ENCODE measurements around the gene TNFRSF19. TPM values are rescaled to one million over a fixed set of nuclear protein-coding genes. Genes with fewer than 3 reads are reported as not detected.
A peak's percentile ranks its signal among the peaks of the same experiment; 100 is the strongest.

Gene TNFRSF19
- total RNA-seq, 2 experiments from 2014 or later, result not detected

- Mint-ChIP-seq H3K36me3 (ENCODE audit: low read depth) (no peaks in the 10 kb centered on the region), H3K4me1 (ENCODE audit: low read depth) (no peaks in the 10 kb centered on the region), H3K27me3 (no peaks in the 10 kb centered on the region), H3K27ac (no peak overlapping the region), H3K9me3 (peaks cover 3% of the 10 kb centered on the region), H3K4me3 (no peak overlapping the region)
- TF ChIP-seq CTCF (IDR thresholded peaks at IDR 0.05), result no peak
- Histone ChIP-seq H3K36me3 (ENCODE audit: insufficient read depth, low read length) (no peaks in the 10 kb centered on the region), H3K9me3 (ENCODE audit: control insufficient read depth in 1 of 2, insufficient read depth in 1 of 2, low read length in 2 of 2) (no peaks in the 10 kb centered on the region), H3K4me3 (ENCODE audit: low read length) (no peak overlapping the region), H3K4me1 (ENCODE audit: insufficient read depth, low read length) (no peaks in the 10 kb centered on the region), H3K27me3 (ENCODE audit: control insufficient read depth in 1 of 2, insufficient read depth in 2 of 2, low read length in 2 of 2) (peaks cover 0 to 1% of the 10 kb centered on the region in 2 experiments), H3K27ac (ENCODE audit: low read depth in 1 of 2, low read length in 2 of 2) (no peak overlapping the region)
- ChIA-PET POLR2A (no interaction called here), CTCF (interaction anchor here (0.7 kb wide), 1 partner anchor 54 kb away, joined by 3 read pairs; no protein-coding TSS in a partner anchor)
- DNase-seq, result no peak
- intact Hi-C loops (cut with DNase I, micrococcal nuclease), result loop anchor here in 1 of 2 experiments (5.0 kb wide), 1 partner anchor 206 kb away; no protein-coding TSS in a partner anchor
- no peak for ATAC-seq (ENCODE audit: poor library complexity)
These were observed 96.4 kb downstream of the TNFRSF19 start for GRCh38 chr13:23666582-23666981.

- H3K27ac ChIP-seq (ENCODE audit: low read depth in 1 of 2, low read length in 2 of 2), result no peak overlapping the region
- H3K27ac Mint-ChIP-seq, result no peak overlapping the region
- no peaks in the 10 kb centered on the region for H3K4me1 ChIP-seq (ENCODE audit: insufficient read depth, low read length)
- intact Hi-C loops (cut with DNase I, micrococcal nuclease), result loop anchor here in 1 of 2 experiments (5.0 kb wide), 1 partner anchor 205 kb away; no protein-coding TSS in a partner anchor
- H3K4me3 ChIP-seq (ENCODE audit: low read length), result no peak overlapping the region
- no peaks in the 10 kb centered on the region for H3K9me3 Mint-ChIP-seq
- peaks cover 0 to 6% of the 10 kb centered on the region in 2 experiments for H3K27me3 ChIP-seq (ENCODE audit: control insufficient read depth in 1 of 2, insufficient read depth in 2 of 2, low read length in 2 of 2)
- H3K9me3 ChIP-seq (ENCODE audit: control insufficient read depth in 1 of 2, insufficient read depth in 1 of 2, low read length in 2 of 2), result no peaks in the 10 kb centered on the region
- no peaks in the 10 kb centered on the region for H3K4me1 Mint-ChIP-seq (ENCODE audit: low read depth)
- POLR2A ChIA-PET, result no interaction called here
- H3K36me3 ChIP-seq (ENCODE audit: insufficient read depth, low read length), result no peaks in the 10 kb centered on the region
- no peaks in the 10 kb centered on the region for H3K27me3 Mint-ChIP-seq
- no peak for TF ChIP-seq CTCF (IDR thresholded peaks at IDR 0.05)
- CTCF ChIA-PET, result no interaction called here
- ATAC-seq (ENCODE audit: poor library complexity) (no peak), DNase-seq (peak in 2 of 14 experiments; percentile 8 to 17)
- H3K4me3 Mint-ChIP-seq, result no peak overlapping the region
- H3K36me3 Mint-ChIP-seq (ENCODE audit: low read depth), result no peaks in the 10 kb centered on the region
These were observed 97.5 kb downstream of the TNFRSF19 start for GRCh38 chr13:23667750-23668149.

- Mint-ChIP-seq H3K27ac (no peak overlapping the region), H3K27me3 (no peaks in the 10 kb centered on the region), H3K9me3 (no peaks in the 10 kb centered on the region), H3K4me3 (no peak overlapping the region), H3K4me1 (ENCODE audit: low read depth) (no peaks in the 10 kb centered on the region), H3K36me3 (ENCODE audit: low read depth) (no peaks in the 10 kb centered on the region)
- intact Hi-C loops (cut with DNase I, micrococcal nuclease), result loop anchor here in 1 of 2 experiments (5.0 kb wide), 1 partner anchor 204 kb away; no protein-coding TSS in a partner anchor
- H3K9me3 ChIP-seq (ENCODE audit: control insufficient read depth in 1 of 2, insufficient read depth in 1 of 2, low read length in 2 of 2), result no peaks in the 10 kb centered on the region
- TF ChIP-seq CTCF (IDR thresholded peaks at IDR 0.05), result no peak
- ATAC-seq (ENCODE audit: poor library complexity) (no peak), DNase-seq (no peak)
- H3K4me1 ChIP-seq (ENCODE audit: insufficient read depth, low read length), result no peaks in the 10 kb centered on the region
- H3K27ac ChIP-seq (ENCODE audit: low read depth in 1 of 2, low read length in 2 of 2), result no peak overlapping the region
- POLR2A ChIA-PET, result no interaction called here
- peaks cover 0 to 6% of the 10 kb centered on the region in 2 experiments for H3K27me3 ChIP-seq (ENCODE audit: control insufficient read depth in 1 of 2, insufficient read depth in 2 of 2, low read length in 2 of 2)
- CTCF ChIA-PET, result no interaction called here
- no peak overlapping the region for H3K4me3 ChIP-seq (ENCODE audit: low read length)
- no peaks in the 10 kb centered on the region for H3K36me3 ChIP-seq (ENCODE audit: insufficient read depth, low read length)
These were observed 98.3 kb downstream of the TNFRSF19 start for GRCh38 chr13:23668562-23668961.
